ENCODE results near the gene LRRC53.

The LRRC53 gene

DNA sequence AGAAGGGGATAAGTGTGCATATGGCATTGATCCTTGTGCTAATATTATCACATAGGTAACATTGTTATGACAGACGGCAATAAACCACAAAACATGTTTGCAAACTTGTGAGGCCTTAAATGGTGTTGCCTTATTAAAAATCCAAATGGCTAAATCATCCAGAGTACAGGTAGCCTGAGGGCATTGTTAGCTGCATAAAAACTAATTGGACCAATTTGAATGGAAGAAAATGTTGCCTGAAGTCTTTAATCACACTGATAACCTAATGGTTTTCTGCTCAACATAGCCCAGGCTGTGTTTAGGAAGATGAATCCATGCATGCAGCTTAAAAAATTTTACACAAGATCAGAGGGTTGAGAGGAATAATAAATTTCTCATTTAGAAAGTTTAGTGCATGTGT, 19.4 kb upstream of the LRRC53 start:
- DNase-seq (ENCODE audit: low read depth, low spot score) = no peak
- in situ Hi-C loops (cut with HindIII; ENCODE audit: low sequenced_read_pairs) = no loop called here
- TF ChIP-seq, protein P1, sequence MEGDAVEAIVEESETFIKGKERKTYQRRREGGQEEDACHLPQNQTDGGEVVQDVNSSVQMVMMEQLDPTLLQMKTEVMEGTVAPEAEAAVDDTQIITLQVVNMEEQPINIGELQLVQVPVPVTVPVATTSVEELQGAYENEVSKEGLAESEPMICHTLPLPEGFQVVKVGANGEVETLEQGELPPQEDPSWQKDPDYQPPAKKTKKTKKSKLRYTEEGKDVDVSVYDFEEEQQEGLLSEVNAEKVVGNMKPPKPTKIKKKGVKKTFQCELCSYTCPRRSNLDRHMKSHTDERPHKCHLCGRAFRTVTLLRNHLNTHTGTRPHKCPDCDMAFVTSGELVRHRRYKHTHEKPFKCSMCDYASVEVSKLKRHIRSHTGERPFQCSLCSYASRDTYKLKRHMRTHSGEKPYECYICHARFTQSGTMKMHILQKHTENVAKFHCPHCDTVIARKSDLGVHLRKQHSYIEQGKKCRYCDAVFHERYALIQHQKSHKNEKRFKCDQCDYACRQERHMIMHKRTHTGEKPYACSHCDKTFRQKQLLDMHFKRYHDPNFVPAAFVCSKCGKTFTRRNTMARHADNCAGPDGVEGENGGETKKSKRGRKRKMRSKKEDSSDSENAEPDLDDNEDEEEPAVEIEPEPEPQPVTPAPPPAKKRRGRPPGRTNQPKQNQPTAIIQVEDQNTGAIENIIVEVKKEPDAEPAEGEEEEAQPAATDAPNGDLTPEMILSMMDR (IDR thresholded peaks at IDR 0.05; ENCODE audit: low read depth, low read length) = no peak
- H3K4me3 ChIP-seq (ENCODE audit: low read depth, low read length) = no peak overlapping the region

DNA sequence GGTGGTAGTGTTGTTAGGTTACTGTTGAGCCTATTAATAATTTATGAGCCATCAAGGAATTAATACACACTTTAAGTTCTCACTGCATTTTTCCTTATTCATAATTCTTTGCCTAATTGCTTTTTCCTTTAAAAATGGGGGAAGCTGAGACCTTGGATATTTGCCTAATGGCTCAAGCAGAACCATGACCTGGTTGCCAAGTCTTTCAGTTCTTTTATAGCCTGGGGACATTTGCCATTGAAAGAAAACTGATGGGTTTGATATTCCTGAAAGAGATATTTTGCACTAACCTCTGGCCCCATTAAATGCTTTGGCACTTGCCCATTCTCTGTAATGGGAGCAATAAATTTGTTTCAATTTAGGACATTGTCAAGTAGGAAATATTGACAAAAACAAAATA, 18.5 kb upstream of the LRRC53 start:
- no peak for DNase-seq (ENCODE audit: low read depth, low spot score)
- in situ Hi-C loops (cut with HindIII; ENCODE audit: low sequenced_read_pairs) = no loop called here

DNA sequence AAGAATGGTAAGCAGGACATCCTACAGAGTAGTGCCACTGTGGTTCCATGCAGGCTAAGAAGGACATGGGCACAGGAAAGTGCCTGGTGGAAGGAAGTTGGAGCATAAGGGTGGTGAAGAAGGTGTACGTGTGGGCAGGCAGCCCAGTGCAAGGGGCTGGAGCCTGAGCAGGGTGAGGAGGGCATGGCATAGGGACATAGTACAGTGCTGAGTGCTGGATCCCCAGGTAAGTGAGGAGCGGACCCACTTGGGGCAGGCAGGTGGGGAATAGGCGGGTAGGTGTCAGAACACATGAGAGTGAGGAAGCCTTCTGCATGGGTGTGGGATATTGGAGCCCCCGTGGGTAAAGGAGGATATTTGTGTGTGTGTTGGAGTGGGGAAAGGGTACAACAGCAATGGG, 15.7 kb upstream of the LRRC53 start:
- no peak overlapping the region for H3K4me3 ChIP-seq (ENCODE audit: low read depth, low read length)
- DNase-seq (ENCODE audit: low read depth, low spot score) = no peak
- in situ Hi-C loops (cut with HindIII; ENCODE audit: low sequenced_read_pairs) = no loop called here
- TF ChIP-seq, protein P1 (IDR thresholded peaks at IDR 0.05; ENCODE audit: low read depth, low read length) = no peak

More for the DNA sequence above, 18.5 kb upstream of the LRRC53 start:
- TF ChIP-seq, protein P1 (IDR thresholded peaks at IDR 0.05; ENCODE audit: low read depth, low read length) = no peak
- no peak overlapping the region for H3K4me3 ChIP-seq (ENCODE audit: low read depth, low read length)

DNA sequence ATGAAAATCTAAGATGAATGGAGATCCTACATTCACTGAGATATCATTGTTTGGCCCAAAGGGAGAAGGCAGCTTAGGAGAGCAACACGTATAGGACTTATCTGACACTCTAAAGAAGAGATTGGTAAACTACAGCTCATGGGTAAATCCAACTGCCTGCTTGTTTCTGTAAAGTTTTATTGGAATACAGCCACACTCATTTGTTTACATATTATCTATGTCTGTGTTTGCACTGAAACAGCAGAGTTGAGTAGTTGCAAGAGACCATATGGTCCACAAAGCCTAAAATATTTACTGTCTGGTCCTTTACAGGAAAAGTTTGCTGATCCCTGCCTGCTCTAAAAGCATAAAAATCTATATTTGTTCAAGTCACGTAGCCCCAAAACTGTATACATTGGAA, 14.3 kb upstream of the LRRC53 start:
- no peak for DNase-seq (ENCODE audit: low read depth, low spot score)
- in situ Hi-C loops (cut with HindIII; ENCODE audit: low sequenced_read_pairs) = no loop called here
- TF ChIP-seq, protein P1 (IDR thresholded peaks at IDR 0.05; ENCODE audit: low read depth, low read length) = no peak
- H3K4me3 ChIP-seq (ENCODE audit: low read depth, low read length) = no peak overlapping the region

DNA sequence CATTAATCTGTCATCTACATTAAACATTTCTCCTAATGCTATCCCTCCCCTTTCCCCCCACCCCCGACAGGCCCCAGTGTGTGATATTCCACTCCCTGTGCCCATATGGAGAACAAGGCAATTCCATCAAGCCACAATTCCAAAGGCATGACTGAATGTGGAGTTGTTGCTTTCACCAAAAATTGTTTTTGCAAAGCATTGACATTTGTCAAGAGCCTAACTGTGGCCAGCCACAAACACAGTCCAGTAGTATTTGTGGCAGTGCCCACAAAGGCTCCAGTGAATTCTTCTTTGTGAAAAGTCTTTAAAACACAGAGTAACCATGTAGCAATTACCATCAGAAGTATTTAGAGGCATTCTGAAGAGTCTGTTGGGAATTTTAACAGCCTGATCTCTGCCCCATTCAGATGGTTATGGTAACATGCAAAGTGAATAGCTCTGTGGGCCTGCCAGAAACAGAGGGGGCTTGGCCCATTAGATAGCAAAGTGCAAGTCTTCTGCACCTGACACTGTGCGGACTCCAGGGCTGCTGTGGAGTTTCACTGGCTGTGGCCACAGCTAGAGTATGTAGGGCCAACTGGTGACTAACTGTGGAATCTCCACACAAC, 11.6 kb upstream of the LRRC53 start:
- in situ Hi-C loops (cut with HindIII; ENCODE audit: low sequenced_read_pairs) = no loop called here
- TF ChIP-seq, protein P1 (IDR thresholded peaks at IDR 0.05; ENCODE audit: low read depth, low read length) = no peak
- DNase-seq (ENCODE audit: low read depth, low spot score) = peak; percentile 28

DNA sequence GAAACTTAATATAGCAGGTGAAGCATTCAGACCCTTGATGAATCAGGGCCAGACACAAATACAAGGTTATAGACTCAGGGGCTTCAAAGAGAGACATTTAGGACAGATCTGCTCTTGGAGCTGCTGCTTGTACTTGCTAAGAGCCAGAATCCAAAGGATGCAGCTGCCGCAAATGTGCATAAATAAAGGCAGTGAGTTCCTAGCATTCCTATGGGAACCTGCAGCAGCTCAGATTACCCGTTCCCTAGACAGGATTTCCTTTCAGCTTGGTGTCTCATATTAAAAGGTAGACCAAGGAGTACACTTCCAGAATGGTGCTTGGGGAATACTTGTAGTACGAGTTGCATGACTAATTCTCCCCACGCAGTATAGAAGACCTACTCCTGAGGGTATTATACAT, 9.7 kb upstream of the LRRC53 start:
- peak; percentile 11 for DNase-seq (ENCODE audit: low read depth, low spot score)
- no peak overlapping the region for H3K4me3 ChIP-seq (ENCODE audit: low read depth, low read length)
- TF ChIP-seq, protein P1 (IDR thresholded peaks at IDR 0.05; ENCODE audit: low read depth, low read length) = no peak
- in situ Hi-C loops (cut with HindIII; ENCODE audit: low sequenced_read_pairs) = no loop called here

More for the DNA sequence above, 11.6 kb upstream of the LRRC53 start:
- no peak overlapping the region for H3K4me3 ChIP-seq (ENCODE audit: low read depth, low read length)
